H9 (cell line): ENCODE data around the gene CCNY. TPM values are rescaled to one million over a fixed set of nuclear protein-coding genes. Genes with fewer than 3 reads are reported as not detected.

Experiments
- DNase-seq: peaks from one replicate; pipeline ENCODE4 v3.0.0-alpha.2; 2017
- H2AFZ ChIP-seq: one replicate; pipeline ENCODE4 v1.6.1; 2013; ENCODE audit warnings: mild to moderate bottlenecking, low read length, control low read depth, moderate library complexity
- H2AK5ac ChIP-seq: 2 replicates; pipeline ENCODE4 v1.6.1; 2013; ENCODE audit warnings: low read length, control low read depth, mixed read lengths; ENCODE audit not compliant: insufficient read length
- H2BK120ac ChIP-seq: one replicate; pipeline ENCODE4 v1.6.1; 2013; ENCODE audit warnings: low read depth, mild to moderate bottlenecking, low read length, control low read depth, inconsistent platforms; ENCODE audit not compliant: poor library complexity, severe bottlenecking
- H2BK12ac ChIP-seq: 2 replicates; pipeline ENCODE4 v1.6.1; 2013; ENCODE audit warnings: low read length, control low read depth, mixed read lengths, low read depth; ENCODE audit not compliant: insufficient read length
- H2BK15ac ChIP-seq: 2 replicates; pipeline ENCODE4 v1.6.1; 2013; ENCODE audit warnings: low read depth, low read length, control low read depth
- H2BK20ac ChIP-seq: one replicate; pipeline ENCODE4 v1.6.1; 2013; ENCODE audit warnings: low read depth, mild to moderate bottlenecking, low read length, control low read depth, inconsistent platforms; ENCODE audit not compliant: poor library complexity, severe bottlenecking
- H2BK5ac ChIP-seq: 2 replicates; pipeline ENCODE4 v1.6.1; 2013; ENCODE audit warnings: low read length, control low read depth, mixed read lengths; ENCODE audit not compliant: insufficient read length
- H3K14ac ChIP-seq: 2 replicates; pipeline ENCODE4 v1.6.1; 2013; ENCODE audit warnings: low read length, control low read depth; ENCODE audit not compliant: insufficient read depth
- H3K18ac ChIP-seq: 2 replicates; pipeline ENCODE4 v1.6.1; 2013; ENCODE audit warnings: low read depth, mild to moderate bottlenecking, mixed read lengths, low read length, control low read depth; ENCODE audit not compliant: insufficient read length
- H3K23ac ChIP-seq: 2 replicates; pipeline ENCODE4 v1.6.1; 2013; ENCODE audit warnings: low read length, control low read depth, mixed read lengths, low read depth; ENCODE audit not compliant: insufficient read length
- H3K23me2 ChIP-seq: 2 replicates; pipeline ENCODE4 v1.6.1; 2013; ENCODE audit warnings: low read depth, mild to moderate bottlenecking, mixed read lengths, low read length, control low read depth; ENCODE audit not compliant: insufficient read length, poor library complexity, severe bottlenecking
- H3K27ac ChIP-seq: 2 replicates; pipeline ENCODE4 v1.5.1; 2013; ENCODE audit warnings: low read length, control low read depth, mixed read lengths, low read depth; ENCODE audit not compliant: insufficient read length
- H3K27me3 ChIP-seq: 2 replicates; pipeline ENCODE4 v1.6.1; 2013; ENCODE audit warnings: low read length, control low read depth, inconsistent platforms; ENCODE audit not compliant: insufficient read depth
- H3K4ac ChIP-seq: 2 replicates; pipeline ENCODE4 v1.6.1; 2013; ENCODE audit warnings: low read depth, mild to moderate bottlenecking, control low read depth, inconsistent platforms, low read length, moderate library complexity
- H3K4me1 ChIP-seq: 2 replicates; pipeline ENCODE4 v1.6.1; 2013; ENCODE audit warnings: low read length, control low read depth, inconsistent platforms; ENCODE audit not compliant: insufficient read depth
- H3K4me2 ChIP-seq: 2 replicates; pipeline ENCODE4 v1.6.1; 2013; ENCODE audit warnings: low read length, control low read depth, mixed read lengths; ENCODE audit not compliant: insufficient read length, insufficient read depth
- H3K56ac ChIP-seq: 2 replicates; pipeline ENCODE4 v1.6.1; 2013; ENCODE audit warnings: low read depth, mild to moderate bottlenecking, mixed read lengths, low read length, control low read depth; ENCODE audit not compliant: insufficient read length
- H3K79me1 ChIP-seq: 2 replicates; pipeline ENCODE4 v1.6.1; 2013; ENCODE audit warnings: low read depth, mild to moderate bottlenecking, moderate library complexity, low read length, control low read depth, inconsistent platforms; ENCODE audit not compliant: insufficient read depth, poor library complexity, severe bottlenecking
- H3K79me2 ChIP-seq: 2 replicates; pipeline ENCODE4 v1.6.1; 2013; ENCODE audit warnings: low read length, control low read depth, inconsistent platforms; ENCODE audit not compliant: insufficient read depth
- H3K9ac ChIP-seq: 2 replicates; pipeline ENCODE4 v1.6.1; 2013; ENCODE audit warnings: low read length, control low read depth, mixed read lengths; ENCODE audit not compliant: insufficient read length; ENCODE audit errors: extremely low read depth
- H3K9me3 ChIP-seq: one replicate; pipeline ENCODE4 v1.6.1; 2013; ENCODE audit warnings: low read depth, low read length, inconsistent platforms; ENCODE audit not compliant: control insufficient read depth
- H3T11ph ChIP-seq: one replicate; pipeline ENCODE4 v1.6.1; 2013; ENCODE audit warnings: mild to moderate bottlenecking, low read length, control low read depth, inconsistent platforms
- H4K20me1 ChIP-seq: one replicate; pipeline ENCODE4 v1.6.1; 2013; ENCODE audit not compliant: control insufficient read depth, insufficient read length, insufficient read depth
- H4K5ac ChIP-seq: 2 replicates; pipeline ENCODE4 v1.6.1; 2013; ENCODE audit warnings: low read depth, mild to moderate bottlenecking, mixed read lengths, low read length, control low read depth; ENCODE audit not compliant: insufficient read length
- H4K8ac ChIP-seq: replicated peaks from 2 replicates; pipeline ENCODE4 v1.6.1; 2013; ENCODE audit warnings: low read length, control low read depth, mixed read lengths, low read depth; ENCODE audit not compliant: insufficient read length
- H4K91ac ChIP-seq: 2 replicates; pipeline ENCODE4 v1.6.1; 2013; ENCODE audit warnings: low read depth, mild to moderate bottlenecking, moderate library complexity, mixed read lengths, low read length, control low read depth; ENCODE audit not compliant: insufficient read length
- H3K27ac Mint-ChIP-seq, 3 experiments: 2 replicates in 2 of 3; 3 replicates in 1 of 3; pipeline ENCODE4 v1.8.0; 2020 to 2021; ENCODE audit warnings: mixed read lengths in 3 of 3, mild to moderate bottlenecking in 1 of 3, moderate library complexity in 1 of 3
- H3K27me3 Mint-ChIP-seq: 2 replicates; pipeline ENCODE4 v1.8.0; 2021; ENCODE audit warnings: low read depth, mild to moderate bottlenecking, moderate library complexity, mixed read lengths
- H3K36me3 Mint-ChIP-seq, 3 experiments: 2 replicates in 2 of 3; 3 replicates in 1 of 3; pipeline ENCODE4 v1.8.0; 2020 to 2021; ENCODE audit warnings: low read depth in 3 of 3, mixed read lengths in 3 of 3; ENCODE audit not compliant: insufficient read depth in 1 of 3
- H3K4me1 Mint-ChIP-seq, 2 experiments: 2 replicates each; pipeline ENCODE4 v1.8.0; 2020; ENCODE audit warnings: mixed read lengths in 2 of 2
- H3K4me3 Mint-ChIP-seq, 2 experiments: 2 replicates in 1 of 2; 3 replicates in 1 of 2; pipeline ENCODE4 v1.8.0; 2020 to 2021; ENCODE audit warnings: mild to moderate bottlenecking in 2 of 2, mixed read lengths in 2 of 2, moderate library complexity in 1 of 2
- H3K9me3 Mint-ChIP-seq, 2 experiments: 2 replicates in 1 of 2; 3 replicates in 1 of 2; pipeline ENCODE4 v1.8.0; 2020; ENCODE audit warnings: mild to moderate bottlenecking in 2 of 2, mixed read lengths in 2 of 2, moderate library complexity in 1 of 2
- total RNA-seq: library from RNA; stranded (reverse); gene quantifications from 2 replicates; pipeline ENCODE4 v1.2.1, GENCODE V29; 2021
- TF ChIP-seq, protein P1 (sequence below): fragments of 200-600 bp; sonication (generic); conservative IDR thresholded peaks from 3 replicates; pipeline ENCODE4 v1.8.0; 2021; ENCODE audit warnings: antibody characterized with exemption, mild to moderate bottlenecking

The CCNY gene
- total RNA-seq, 1 experiment from 2014 or later: 62.1 TPM

DNA sequence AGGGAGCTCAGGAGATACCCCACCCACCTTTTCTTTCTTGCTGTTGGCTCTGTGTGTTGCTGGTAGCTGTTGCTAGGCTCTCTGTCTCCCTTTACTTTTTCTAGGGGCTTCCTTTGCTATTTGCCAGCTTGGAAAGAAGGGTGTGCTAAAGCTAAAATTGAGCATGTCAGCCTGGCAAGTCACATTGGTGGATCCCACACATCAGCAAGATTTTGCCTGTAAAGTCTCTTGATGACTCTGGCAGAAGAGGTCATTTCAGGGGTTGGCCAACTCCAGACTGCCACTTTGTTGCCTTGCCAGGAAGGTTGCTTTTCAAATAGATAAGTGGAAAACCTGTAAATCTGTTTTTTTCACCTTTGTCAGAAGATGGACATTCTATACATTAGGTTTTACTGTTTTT is 9.9 kb downstream of the CCNY start:
- no peaks in the 10 kb centered on the region for H4K20me1 ChIP-seq
- H2BK120ac ChIP-seq: no peak overlapping the region
- H3K14ac ChIP-seq: no peak overlapping the region
- H3K4me3 Mint-ChIP-seq: no peak overlapping the region
- H4K8ac ChIP-seq: no peak overlapping the region
- H3K27ac ChIP-seq: no peak overlapping the region
- peaks cover 34% of the 10 kb centered on the region for H3K79me2 ChIP-seq
- H3K4me1 Mint-ChIP-seq: peaks cover 30 to 33% of the 10 kb centered on the region in 2 experiments
- no peaks in the 10 kb centered on the region for H3K36me3 Mint-ChIP-seq
- no peaks in the 10 kb centered on the region for H3K23me2 ChIP-seq
- H3K27me3 Mint-ChIP-seq: no peaks in the 10 kb centered on the region
- H3K27ac Mint-ChIP-seq: no peak overlapping the region; a peak in 1 of 7 replicates
- no peak overlapping the region for H2BK5ac ChIP-seq
- no peak overlapping the region for H2BK15ac ChIP-seq
- no peaks in the 10 kb centered on the region for H3K79me1 ChIP-seq
- H2BK12ac ChIP-seq: no peak overlapping the region
- no peaks in the 10 kb centered on the region for H3K27me3 ChIP-seq
- no peak overlapping the region for H2AK5ac ChIP-seq
- H3T11ph ChIP-seq: no peak overlapping the region
- H3K9me3 Mint-ChIP-seq: no peaks in the 10 kb centered on the region
- H3K9me3 ChIP-seq: no peaks in the 10 kb centered on the region
- no peak overlapping the region for H4K91ac ChIP-seq
- TF ChIP-seq, protein P1, sequence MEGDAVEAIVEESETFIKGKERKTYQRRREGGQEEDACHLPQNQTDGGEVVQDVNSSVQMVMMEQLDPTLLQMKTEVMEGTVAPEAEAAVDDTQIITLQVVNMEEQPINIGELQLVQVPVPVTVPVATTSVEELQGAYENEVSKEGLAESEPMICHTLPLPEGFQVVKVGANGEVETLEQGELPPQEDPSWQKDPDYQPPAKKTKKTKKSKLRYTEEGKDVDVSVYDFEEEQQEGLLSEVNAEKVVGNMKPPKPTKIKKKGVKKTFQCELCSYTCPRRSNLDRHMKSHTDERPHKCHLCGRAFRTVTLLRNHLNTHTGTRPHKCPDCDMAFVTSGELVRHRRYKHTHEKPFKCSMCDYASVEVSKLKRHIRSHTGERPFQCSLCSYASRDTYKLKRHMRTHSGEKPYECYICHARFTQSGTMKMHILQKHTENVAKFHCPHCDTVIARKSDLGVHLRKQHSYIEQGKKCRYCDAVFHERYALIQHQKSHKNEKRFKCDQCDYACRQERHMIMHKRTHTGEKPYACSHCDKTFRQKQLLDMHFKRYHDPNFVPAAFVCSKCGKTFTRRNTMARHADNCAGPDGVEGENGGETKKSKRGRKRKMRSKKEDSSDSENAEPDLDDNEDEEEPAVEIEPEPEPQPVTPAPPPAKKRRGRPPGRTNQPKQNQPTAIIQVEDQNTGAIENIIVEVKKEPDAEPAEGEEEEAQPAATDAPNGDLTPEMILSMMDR: no peak
- no peak overlapping the region for H2BK20ac ChIP-seq
- no peak for DNase-seq
- no peak overlapping the region for H3K4ac ChIP-seq
- H3K9ac ChIP-seq: no peak overlapping the region
- no peak overlapping the region for H3K23ac ChIP-seq
- H3K56ac ChIP-seq: no peak overlapping the region
- H2AFZ ChIP-seq: no peak overlapping the region
- no peak overlapping the region for H4K5ac ChIP-seq
- H3K18ac ChIP-seq: no peak overlapping the region
- H3K4me1 ChIP-seq: peaks cover 3% of the 10 kb centered on the region
- no peak overlapping the region for H3K4me2 ChIP-seq
